ENCODE data around the gene STIP1. TPM values are rescaled to one million over a fixed set of nuclear protein-coding genes. Genes with fewer than 3 reads are reported as not detected.

STIP1 gene
- total and polyA plus RNA-seq, 2 donors (not counting 3 experiments of a cell fraction or from before 2014, with no cell fraction given) = 117 to 226 TPM

- Histone ChIP-seq H3K27ac (ENCODE audit: insufficient read depth, low read depth, low read length) (no peak overlapping the region), H3K27me3 (ENCODE audit: control insufficient read depth in 2 of 2, insufficient read depth in 2 of 2, low read length in 2 of 2) (no peaks in the 10 kb centered on the region), H3K79me2 (ENCODE audit: control insufficient read depth, insufficient read depth, low read length) (peaks cover 2% of the 10 kb centered on the region), H3K4me1 (ENCODE audit: control insufficient read depth, extremely low read depth, insufficient read depth, low read length) (no peaks in the 10 kb centered on the region), H3K4me3 (replicated peaks in 1 of 3; ENCODE audit: insufficient read depth in 1 of 3, low read depth in 1 of 3, low read length in 3 of 3) (no peak overlapping the region), H2AFZ (ENCODE audit: low read depth, low read length) (no peak overlapping the region), H3K9me1 (replicated peaks; ENCODE audit: control insufficient read depth, extremely low read depth, insufficient read depth, low read length) (no peaks in the 10 kb centered on the region), H3K4me2 (ENCODE audit: insufficient read depth, low read length) (no peak overlapping the region), H3K36me3 (ENCODE audit: control insufficient read depth in 2 of 2, extremely low read depth in 1 of 2, insufficient read depth in 2 of 2, low read length in 2 of 2) (no peaks in the 10 kb centered on the region), H3K9me3 (replicated peaks; ENCODE audit: control insufficient read depth, insufficient read depth, low read length) (no peaks in the 10 kb centered on the region), H3K9ac (replicated peaks; ENCODE audit: extremely low read depth, insufficient read depth, low read length) (no peak overlapping the region), H4K20me1 (replicated peaks; ENCODE audit: control insufficient read depth, extremely low read depth, insufficient read depth, low read length) (no peaks in the 10 kb centered on the region)
- FAIRE-seq (no peak), DNase-seq (ENCODE audit: low read depth, low spot score) (no peak)
- no TSS peak for BruUV-seq (replicated peaks)
- CTCF ChIA-PET = no interaction called here
- POLR2A ChIA-PET = no interaction called here
- dilution Hi-C loops (cut with MboI; ENCODE audit: extremely low pct_ligation_motif_present, low sequenced_read_pairs) = no loop called here
- no peak for TF ChIP-seq MAX (IDR thresholded peaks at IDR 0.05; ENCODE audit: insufficient read depth, insufficient read length)
- no peak for TF ChIP-seq MYC (IDR thresholded peaks at IDR 0.05; ENCODE audit: low read depth, low read length)
- no peak for TF ChIP-seq POLR2A (IDR thresholded peaks at IDR 0.05; ENCODE audit: low read depth, low read length)
- TF ChIP-seq CTCF (IDR thresholded peaks at IDR 0.05; ENCODE audit: extremely low read depth in 1 of 2, insufficient read depth in 1 of 2, low read depth in 1 of 2, low read length in 2 of 2) = no peak
- TF ChIP-seq FOS (IDR thresholded peaks at IDR 0.05; ENCODE audit: borderline replicate concordance, insufficient read depth, low read length) = no peak
- TF ChIP-seq GATA2 (IDR thresholded peaks at IDR 0.05; ENCODE audit: insufficient read depth, insufficient read length, low read depth, low read length) = no peak
- TF ChIP-seq EZH2 (IDR thresholded peaks at IDR 0.05; ENCODE audit: borderline replicate concordance, low read depth, low read length, severe bottlenecking) = no peak
- intact Hi-C loops (cut with micrococcal nuclease) = no loop called here
These were observed 28.2 kb upstream of the STIP1 start for GRCh38 chr11:64157631-64158394.
